ENCODE measurements around the gene FOXR1. TPM values are rescaled to one million over a fixed set of nuclear protein-coding genes. Genes with fewer than 3 reads are reported as not detected.

The FOXR1 gene
- total and polyA plus RNA-seq, 8 donors = not detected

GRCh38 chr11:119018074-119018938 lies 46.7 kb downstream of the FOXR1 start, which contains the start of the genes RPS25 and TRAPPC4:
TSS of gene RPS25 (minus strand) at chr11:119018343. CDS start at chr11:119018284, 59 bp downstream.
TSS of gene TRAPPC4 (plus strand) at chr11:119018766. CDS start at chr11:119018796, 30 bp downstream.
- intact Hi-C loops (cut with DNase I) = no loop called here
- WGBS, 2 donors = 0% methylated on average over 62 to 63 of the region's 63 CpGs
- Histone ChIP-seq H3K4me3 (peak within 1 kb of the TSS; percentile 67 to 88 (median 74)), H3K9me3 (no peaks in the 10 kb centered on the region), H3K36me3 (peaks cover 6 to 20% (median 11%) of the 10 kb centered on the region in 3 donors), H3K4me1 (peaks cover 17 to 36% (median 29%) of the 10 kb centered on the region in 3 donors), H3K27me3 (no peaks in the 10 kb centered on the region), H3K27ac (peak within 1 kb of the TSS; percentile 84 to 93 (median 88))
- peak; percentile 88 to 95 (median 92) for ATAC-seq
- no peak for TF ChIP-seq CTCF (IDR thresholded peaks at IDR 0.05)
- FAIRE-seq = no peak
- peak; percentile 90 to 96 (median 94) for DNase-seq

- no peak for TF ChIP-seq CTCF (IDR thresholded peaks at IDR 0.05)
- FAIRE-seq = no peak
- intact Hi-C loops (cut with DNase I) = no loop called here
- ATAC-seq = no peak
- peaks cover 6 to 22% (median 14%) of the 10 kb centered on the region in 3 donors for H3K36me3 ChIP-seq
- peaks cover 23 to 39% (median 29%) of the 10 kb centered on the region in 3 donors for H3K4me1 ChIP-seq
- 18% methylated on average over 2 of the region's 2 CpGs for WGBS, 2 donors
- peak overlapping the region in 3 of 4 donors; percentile 69 to 88 (median 80) for H3K4me3 ChIP-seq
- H3K27me3 ChIP-seq = no peaks in the 10 kb centered on the region
- no peaks in the 10 kb centered on the region for H3K9me3 ChIP-seq
- H3K27ac ChIP-seq = no peak overlapping the region
- DNase-seq = peak in 1 of 6 donors; percentile 16
Observed at GRCh38 chr11:119019996-119020395, 48.4 kb downstream of the FOXR1 start.

- intact Hi-C loops (cut with DNase I) = no loop called here
- Histone ChIP-seq H3K27ac (peak overlapping the region in 2 of 4 donors; percentile 67 to 77), H3K4me3 (no peak overlapping the region), H3K4me1 (peaks cover 22 to 26% (median 24%) of the 10 kb centered on the region in 3 donors), H3K9me3 (no peaks in the 10 kb centered on the region), H3K27me3 (no peaks in the 10 kb centered on the region), H3K36me3 (peaks cover 0 to 14% (median 12%) of the 10 kb centered on the region in 3 donors)
- no peak for TF ChIP-seq CTCF (IDR thresholded peaks at IDR 0.05)
- FAIRE-seq (no peak), DNase-seq (no peak), ATAC-seq (no peak)
- WGBS, 2 donors = 67 to 71% methylated on average over 5 of the region's 5 CpGs
Observed at GRCh38 chr11:119021631-119022030, 50.1 kb downstream of the FOXR1 start.

- peak overlapping the region in 2 of 4 donors; percentile 31 to 58 for H3K27ac ChIP-seq
- FAIRE-seq (no peak), DNase-seq (peak in 1 of 6 donors; percentile 1), ATAC-seq (no peak)
- no peak for TF ChIP-seq CTCF (IDR thresholded peaks at IDR 0.05)
- peaks cover 0 to 16% (median 14%) of the 10 kb centered on the region in 3 donors for H3K36me3 ChIP-seq
- no peaks in the 10 kb centered on the region for H3K9me3 ChIP-seq
- H3K4me1 ChIP-seq = peaks cover 19 to 34% (median 25%) of the 10 kb centered on the region in 3 donors
- H3K27me3 ChIP-seq = no peaks in the 10 kb centered on the region
- intact Hi-C loops (cut with DNase I) = no loop called here
- H3K4me3 ChIP-seq = no peak overlapping the region
Observed at GRCh38 chr11:119023741-119024140, 52.2 kb downstream of the FOXR1 start.

Measured in pancreas (tissue), 10 donors.